HG03139 (cell line): ENCODE data around the gene MINPP1.

Source experiments
- ATAC-seq: cut with Tn5 transposase; IDR thresholded peaks from one replicate; pipeline ENCODE4 v1.9.1; 2021; ENCODE audit not compliant: unreplicated experiment

Gene MINPP1

DNA sequence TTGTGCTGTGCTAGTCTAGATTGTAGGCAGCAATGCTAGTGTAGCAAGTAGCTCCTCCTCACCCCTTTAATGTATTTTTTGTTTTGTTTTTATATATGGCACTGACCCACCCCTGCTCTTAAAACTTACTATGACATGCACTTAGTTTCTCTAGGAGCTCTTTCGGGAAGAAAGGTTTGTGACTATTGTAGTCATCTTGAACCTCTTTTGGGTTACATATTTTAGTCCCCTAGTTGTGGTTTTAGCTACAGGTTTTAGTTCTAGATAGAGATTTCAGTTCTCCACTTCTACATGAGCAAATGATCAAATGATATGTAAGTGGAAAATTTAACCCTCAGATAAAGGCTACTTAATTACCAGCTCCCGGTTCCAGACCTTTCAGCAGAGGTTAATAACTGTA, 14.9 kb downstream of the MINPP1 start:
- ATAC-seq, result no peak

DNA sequence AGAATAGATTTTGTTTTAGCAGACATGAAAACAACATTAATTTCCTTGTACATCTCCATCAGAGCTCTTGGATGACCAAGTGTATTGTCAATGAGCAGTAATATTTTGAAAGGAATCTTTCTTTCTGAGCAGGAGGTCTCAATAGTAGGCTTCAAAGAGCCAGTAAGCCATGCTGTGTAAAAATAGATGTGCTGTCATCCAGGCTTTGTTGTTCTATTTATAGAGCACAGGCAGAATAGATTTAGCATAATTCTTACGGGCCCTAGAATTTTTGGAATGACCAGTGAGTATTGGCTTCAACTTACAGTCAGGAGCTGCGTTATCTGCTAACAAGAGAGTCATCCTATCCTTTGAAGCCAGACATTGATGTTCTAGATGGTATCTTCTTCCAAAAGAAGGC, 19.0 kb downstream of the MINPP1 start:
- no peak for ATAC-seq

DNA sequence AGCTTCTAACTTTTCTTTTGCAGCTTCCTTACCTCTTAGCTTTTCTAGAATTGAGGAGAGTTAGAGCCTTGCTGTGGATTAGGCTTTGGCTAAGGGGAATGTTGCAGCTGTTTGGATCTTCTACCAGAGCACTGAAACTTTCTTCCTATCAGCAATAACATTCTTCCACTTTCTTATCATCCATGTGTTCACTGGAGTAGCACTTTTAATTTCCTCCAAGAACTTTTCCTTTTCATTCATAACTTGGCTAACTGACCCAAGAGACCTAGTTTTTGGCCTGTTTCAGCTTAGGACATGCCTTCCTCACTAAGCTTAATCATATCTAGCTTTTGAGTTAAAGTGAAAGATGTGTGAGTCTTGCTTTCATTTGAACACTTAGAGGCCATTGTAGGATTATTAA, 19.6 kb downstream of the MINPP1 start:
- no peak for ATAC-seq

DNA sequence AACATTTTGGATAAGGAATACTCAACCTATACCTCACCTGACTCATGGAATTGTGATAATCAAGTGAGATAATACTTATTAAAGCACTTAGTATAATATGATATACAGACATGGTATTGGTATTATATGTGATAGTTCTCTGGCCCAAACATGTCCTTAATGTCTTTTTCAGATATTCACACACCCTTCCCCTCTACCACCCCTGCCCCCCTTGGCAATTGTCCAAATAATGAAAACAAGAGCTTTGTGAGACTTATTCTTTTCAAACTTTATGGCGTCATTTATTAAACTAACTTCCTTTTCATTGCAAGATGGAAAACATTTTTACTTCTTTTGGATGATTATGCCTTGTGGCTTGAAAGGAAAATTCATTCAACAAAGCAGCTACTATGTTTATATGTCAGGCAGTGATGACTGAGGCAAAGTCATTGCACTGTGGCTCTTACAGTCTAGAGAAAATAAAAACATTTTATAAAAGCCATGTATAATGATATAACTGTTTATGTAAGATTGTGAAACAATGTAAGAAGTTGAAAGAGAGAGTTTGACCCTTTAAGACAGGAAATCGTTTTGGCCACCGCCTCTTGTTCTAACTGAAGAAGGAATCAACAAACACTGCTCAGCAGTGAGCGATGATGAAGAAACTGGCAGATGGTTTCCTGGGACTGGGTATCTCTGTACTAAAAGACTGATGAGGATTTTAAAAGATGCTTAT, 27.4 kb downstream of the MINPP1 start:
- ATAC-seq, result no peak

DNA sequence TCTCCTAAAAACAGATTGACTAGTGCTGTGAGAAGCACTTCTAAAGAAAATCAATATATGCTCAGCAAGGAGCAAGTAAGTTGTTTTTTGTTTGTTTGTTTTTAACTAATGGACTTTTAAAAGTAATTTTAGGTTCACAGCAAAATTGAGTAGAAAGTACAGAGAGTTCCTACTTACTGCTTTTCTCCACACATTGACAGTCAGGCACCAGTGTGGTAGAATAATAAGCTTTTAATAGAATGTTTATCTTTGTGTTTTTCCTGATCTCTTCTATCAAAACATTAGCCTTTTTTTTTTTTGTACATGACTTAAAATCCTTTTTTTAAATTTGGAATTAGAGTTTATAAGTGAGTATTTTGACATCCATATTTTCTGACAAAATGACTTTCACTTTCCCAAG, 28.0 kb downstream of the MINPP1 start:
- no peak for ATAC-seq

DNA sequence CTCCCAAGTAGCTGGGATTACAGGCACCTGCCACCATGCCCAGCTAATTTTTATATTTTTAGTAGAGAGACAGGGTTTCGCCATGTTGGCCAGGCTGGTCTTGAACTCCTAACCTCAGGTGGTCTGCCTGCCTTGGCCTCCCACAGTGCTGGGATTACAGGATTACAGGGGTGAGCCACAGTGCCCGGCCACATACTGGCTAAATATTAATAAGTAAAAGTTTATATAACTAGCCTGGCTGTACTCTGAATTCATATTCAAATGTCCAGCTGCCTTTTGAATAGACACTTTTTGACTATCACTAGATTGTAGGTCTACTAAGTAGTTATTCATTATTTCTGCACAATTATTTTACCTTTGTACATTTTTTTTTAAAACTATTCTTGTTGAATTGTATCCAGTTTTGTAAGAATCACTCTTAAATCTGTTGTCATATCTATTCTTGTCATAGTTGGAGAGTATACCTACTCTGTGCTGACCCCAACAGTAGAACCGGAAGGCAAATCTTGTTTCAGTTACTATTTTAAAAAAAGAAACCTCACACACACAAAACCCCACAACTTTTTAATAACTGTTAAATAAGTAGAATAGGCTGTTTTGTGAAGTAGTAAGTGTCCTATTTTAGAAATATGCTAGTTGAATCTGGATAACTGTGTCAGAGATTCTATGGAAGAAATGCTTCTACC, 29.6 kb downstream of the MINPP1 start:
- peak; percentile 62 for ATAC-seq

DNA sequence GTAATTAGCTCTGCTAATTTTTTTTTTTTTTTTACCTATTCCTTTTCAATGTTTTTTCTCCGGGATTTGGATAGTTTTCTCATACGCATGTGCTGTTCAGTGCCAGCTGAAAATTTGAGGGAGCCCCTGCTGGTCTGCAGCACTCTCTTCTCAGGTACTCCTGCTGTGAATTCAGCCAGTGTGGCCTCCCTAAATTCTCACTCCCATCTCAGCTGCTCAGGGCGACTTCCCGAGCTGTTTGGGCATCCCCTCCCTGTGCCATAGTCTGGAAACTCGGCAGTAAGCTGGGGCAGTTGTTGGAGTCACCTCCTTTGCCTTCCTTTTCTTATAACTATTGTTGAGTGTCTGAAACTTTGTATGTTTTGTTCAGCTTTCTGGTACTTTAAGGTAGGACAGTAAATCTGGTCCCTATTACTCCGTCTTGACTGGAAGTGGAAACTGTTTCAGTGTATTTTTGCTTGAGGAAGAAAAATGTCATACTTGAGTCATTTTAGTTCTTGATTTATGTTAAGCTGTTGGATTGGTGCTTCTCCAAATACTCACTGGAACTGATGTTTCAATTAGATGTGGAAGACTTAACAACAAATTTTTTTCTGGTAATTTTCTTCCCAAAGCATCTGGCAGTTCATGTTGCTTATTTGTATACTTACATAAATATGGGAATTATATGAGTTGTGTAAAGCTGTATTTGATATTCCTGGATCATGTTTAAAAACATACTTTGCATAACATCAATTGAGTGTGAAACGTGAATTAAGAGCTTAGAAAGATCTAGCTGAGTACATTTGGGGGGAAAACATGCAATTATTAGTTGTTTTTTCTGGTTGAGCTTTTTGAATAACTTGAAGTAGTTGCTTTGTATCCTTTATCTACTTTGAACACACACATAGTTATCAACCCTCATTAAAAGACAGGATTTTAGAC, 33.7 kb downstream of the MINPP1 start:
- no peak for ATAC-seq

DNA sequence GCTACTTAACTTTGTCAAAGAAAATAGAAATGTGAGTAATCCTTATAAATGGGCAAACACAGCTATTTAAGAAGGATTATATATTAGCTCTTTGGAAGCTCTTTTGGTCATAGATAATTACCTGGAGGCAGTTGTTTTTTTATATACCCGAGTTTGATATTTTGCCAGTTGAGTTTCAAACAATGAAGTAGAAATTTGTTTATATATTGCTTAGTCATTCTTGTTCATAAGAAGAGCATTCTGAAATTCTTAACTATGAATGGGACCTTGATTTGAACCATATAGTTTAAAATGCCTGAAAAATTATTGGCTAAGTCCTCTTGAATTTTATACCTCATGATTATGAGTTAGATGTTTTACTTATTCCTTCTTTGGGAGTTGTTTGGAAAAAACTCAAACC, 36.4 kb downstream of the MINPP1 start:
- ATAC-seq, result no peak

DNA sequence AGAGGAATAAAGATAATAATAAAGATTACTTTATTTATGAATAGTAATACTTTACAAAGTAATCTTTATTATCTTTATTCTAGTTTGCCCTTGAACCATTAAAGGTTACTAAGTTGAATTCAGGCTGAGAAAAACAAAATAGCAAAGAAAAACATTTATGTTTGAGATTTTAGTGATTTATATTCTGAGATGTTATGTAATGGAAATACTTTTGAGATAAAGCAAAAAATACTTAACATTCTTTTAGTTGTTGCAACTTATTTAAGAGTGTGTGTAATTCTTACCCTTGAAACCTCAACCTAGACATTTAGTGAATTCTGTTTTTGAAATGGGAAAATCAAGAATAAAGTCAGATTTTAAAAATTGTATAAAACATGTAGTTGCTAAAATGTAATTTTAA, 40.0 kb downstream of the MINPP1 start:
- no peak for ATAC-seq

DNA sequence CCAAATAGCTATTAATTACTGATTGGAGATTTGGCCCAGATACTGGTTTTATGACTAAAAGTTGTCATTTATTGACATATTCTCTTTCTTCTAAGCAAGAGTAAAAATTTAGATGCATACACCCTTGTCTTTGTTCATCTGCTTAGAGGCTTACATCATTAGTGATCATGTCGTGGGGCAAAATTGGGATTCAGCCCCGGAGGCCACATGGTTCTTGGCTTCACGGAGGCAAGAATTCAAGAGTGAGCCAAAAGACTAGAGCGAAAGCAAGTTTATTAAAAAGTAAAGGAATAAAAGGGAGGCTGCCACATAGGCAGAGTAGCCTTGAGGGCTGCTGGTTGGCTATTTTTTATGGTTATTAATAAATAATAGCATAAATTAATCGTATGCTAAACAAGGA, 41.1 kb downstream of the MINPP1 start:
- no peak for ATAC-seq

DNA sequence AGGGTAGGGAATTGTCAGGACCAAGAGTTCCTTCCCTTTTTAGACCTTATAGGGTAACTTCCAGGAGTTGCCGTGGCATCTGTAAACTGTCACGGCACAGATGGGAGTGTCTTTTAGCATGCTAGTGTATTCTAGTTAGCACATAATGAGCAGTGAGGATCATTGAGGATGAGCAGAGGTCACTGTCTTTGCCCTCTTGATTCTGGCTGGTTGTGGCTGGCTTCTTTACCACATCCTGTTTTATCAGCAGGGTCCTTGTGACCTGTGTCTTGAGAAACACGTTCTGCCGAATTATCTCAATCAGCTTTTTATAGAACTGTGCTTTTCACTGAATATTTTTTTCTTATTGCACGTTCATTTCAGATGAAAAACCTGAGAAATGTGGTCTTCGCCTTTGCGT, 41.5 kb downstream of the MINPP1 start:
- no peak for ATAC-seq

DNA sequence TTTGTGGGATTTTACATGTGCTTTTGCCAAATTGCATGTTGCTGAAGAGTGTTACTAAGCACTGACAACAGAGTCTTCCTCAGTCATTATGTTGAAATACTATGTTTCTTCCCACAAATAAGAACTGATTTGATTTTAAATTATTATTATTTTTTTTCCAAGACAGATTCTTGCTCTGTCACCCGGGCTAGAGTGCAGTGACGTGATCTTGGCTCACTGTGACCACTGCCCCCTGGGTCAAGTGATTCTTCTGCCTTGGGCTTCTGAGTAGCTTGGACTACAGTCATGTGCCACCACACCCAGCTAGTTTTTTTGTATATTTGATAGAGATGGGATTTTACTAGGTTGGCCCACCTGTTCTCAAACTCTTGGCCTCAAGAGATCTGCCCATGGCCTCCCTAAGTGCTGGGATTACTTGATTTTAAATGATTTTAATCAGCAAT, 42.3 kb downstream of the MINPP1 start:
- ATAC-seq, result no peak

DNA sequence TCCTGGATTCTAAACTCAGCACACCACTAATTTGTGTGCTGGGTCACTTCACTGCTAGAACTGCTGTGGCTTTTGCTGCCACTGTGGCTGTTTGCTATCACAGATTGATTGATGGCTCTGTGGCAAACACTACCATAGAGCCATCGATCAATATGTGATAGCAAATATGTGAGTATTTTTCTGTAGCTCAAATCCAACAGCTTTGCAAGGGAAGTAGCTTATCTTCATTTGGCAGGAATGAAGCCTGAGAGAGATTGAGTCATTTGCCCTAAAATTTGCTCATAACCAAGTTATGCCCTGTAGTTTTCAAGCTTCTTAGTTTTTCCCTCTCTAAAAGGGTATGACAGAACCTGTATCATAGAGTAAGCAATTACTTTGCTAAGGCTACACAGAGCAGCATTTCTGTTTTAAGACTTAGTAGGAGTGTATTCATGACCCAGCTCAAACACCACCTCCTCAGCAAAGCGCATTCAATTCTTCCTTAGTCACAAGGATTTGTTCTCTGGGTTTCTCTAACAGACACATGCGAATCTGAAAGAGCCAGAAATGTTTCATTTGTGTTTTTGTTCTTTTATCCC, 43.1 kb downstream of the MINPP1 start:
- ATAC-seq, result no peak

DNA sequence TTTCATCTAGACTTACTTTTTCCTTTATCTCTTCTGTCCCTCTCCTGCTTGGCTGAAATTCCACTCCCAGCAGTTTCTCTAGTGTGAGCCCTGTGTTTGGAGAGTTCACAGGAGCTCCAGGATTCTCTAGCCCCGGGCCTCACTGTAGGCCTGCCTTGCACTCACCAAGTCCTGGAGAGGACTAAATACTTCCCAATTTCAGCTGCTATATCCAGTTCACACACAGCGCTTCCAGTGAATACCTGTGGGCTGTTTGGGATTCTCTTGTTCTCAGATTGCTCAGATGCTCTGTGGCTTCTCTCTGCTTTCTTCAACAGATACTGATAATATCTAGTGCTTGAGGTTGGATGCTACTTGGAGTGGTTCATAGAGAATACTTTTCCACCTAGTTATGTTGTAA, 46.0 kb downstream of the MINPP1 start:
- no peak for ATAC-seq

DNA sequence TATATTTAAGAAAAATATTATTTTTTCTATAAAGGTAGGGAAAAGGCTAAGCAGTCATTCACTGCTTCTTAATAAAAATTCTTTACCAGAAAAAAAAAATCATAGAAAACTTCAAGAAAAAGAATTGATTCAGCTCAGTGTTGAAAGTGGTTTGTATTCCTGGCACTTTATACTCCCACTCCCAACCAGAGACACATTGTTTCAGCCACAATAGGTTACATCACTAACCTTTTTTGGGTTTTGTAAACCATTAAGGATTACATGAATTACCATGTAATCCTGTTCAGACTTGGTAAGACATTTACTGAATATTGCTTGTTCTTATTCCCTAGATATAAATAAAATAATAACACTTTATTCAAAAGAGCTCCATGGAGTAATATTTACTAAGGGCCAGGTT, 46.6 kb downstream of the MINPP1 start:
- no peak for ATAC-seq

DNA sequence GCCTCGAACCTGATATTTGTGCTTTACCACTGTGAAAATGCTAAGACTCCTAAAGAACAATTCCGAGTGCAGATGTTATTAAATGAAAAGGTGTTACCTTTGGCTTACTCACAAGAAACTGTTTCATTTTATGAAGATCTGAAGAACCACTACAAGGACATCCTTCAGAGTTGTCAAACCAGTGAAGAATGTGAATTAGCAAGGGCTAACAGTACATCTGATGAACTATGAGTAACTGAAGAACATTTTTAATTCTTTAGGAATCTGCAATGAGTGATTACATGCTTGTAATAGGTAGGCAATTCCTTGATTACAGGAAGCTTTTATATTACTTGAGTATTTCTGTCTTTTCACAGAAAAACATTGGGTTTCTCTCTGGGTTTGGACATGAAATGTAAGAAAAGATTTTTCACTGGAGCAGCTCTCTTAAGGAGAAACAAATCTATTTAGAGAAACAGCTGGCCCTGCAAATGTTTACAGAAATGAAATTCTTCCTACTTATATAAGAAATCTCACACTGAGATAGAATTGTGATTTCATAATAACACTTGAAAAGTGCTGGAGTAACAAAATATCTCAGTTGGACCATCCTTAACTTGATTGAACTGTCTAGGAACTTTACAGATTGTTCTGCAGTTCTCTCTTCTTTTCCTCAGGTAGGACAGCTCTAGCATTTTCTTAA, 47.7 kb downstream of the MINPP1 start:
- no peak for ATAC-seq

DNA sequence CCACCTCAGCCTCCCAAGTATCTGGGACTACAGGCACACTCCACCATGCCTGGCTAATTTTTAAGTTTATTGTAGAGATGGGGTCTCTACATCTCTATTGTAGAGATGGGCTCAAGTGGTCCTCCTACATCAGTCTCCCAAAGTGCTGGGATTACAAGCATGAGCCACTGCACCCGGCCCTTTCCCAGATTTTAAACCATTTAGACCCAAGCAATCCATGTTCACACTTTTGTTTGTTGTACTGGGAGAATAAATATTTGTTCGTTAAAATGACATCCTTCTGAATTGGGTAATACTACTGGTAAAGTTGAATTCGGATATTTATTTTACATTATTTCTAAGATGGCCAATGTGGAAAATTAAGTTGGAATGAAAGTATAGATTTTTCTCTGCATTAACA, 52.7 kb downstream of the MINPP1 start:
- no peak for ATAC-seq

DNA sequence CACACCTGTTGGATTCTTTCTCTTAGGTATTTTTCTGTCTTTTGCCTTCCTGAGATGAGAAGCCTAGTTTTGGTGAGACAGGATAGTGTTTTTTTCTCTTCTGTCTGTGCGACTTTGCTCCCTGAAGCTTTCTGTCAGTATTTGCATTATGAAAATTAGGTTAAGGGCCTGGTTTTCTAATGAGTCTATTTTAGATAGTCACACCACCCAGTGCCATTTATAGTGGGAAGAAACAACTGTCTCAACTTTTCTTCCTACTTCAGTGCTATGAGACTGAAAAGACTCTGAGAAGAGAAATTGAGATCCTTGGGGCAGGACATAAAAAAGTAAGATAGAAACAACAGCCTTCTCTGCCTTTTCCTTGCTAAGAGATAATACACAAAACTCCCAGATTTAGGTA, 53.6 kb downstream of the MINPP1 start:
- no peak for ATAC-seq

DNA sequence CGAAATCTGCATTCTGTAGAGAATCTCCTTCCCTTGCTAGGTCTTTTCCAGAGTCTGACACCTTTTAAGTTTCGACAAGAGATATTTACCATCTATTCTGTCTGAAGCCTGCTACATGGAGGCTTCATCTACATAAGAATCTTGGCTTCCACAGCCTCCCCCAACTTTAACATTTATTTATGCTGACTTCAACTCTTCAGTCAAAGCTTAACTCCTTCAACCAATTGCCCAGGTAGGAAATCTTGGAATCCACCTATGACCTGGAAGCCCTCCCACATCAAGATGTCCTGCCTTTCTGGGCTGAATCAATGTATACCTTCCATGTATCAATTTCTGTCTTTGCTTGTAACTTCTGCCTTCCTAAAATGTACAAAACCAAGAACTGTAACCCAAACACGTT, 54.7 kb downstream of the MINPP1 start:
- no peak for ATAC-seq

DNA sequence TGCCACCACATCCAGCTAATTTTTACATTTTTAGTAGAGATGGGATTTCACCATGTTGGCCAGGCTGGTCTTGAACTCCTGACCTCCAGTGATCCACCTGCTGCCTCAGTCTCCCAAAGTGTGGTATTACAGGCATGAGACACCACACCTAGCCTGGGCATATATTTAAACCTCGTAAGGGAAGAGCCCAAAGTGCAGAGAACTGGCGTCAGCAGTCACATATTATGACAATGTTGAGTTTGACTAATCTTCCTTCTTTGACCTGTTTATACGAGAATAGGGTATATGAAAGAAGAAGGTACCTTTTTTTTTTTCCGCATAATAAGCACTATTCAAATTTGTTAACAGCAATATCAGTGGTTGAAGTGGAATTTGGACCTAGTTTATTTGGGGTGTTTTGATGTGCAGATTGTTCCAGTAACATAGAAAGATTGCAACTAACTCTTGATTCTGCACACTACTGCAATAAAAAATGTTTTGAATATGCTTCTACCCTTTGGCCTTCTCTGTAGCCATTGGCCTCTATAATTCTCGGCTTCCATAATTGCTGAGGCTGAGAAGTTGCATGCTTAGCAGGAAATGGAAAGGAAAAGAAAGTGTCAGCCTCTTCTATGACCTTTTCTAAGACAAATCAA, 55.9 kb downstream of the MINPP1 start:
- no peak for ATAC-seq
